AG08396 (cell line): ENCODE data around the gene ZNF195.
"Not testable (repeated sequence)": the region's sequence is repeated elsewhere in the genome, so short reads cannot be mapped to it uniquely, and the experiment has no call there.

Experiments
- DNase-seq: peaks from one replicate; pipeline ENCODE4 v3.0.0; 2012; ENCODE audit warnings: low spot score, mixed read lengths

Gene ZNF195

GRCh38 chr11:3402181-3402860 is 23.4 kb upstream of the ZNF195 start:
- DNase-seq, result not testable (repeated sequence)

GRCh38 chr11:3401052-3401451 is 22.1 kb upstream of the ZNF195 start:
- not testable (repeated sequence) for DNase-seq

DNA sequence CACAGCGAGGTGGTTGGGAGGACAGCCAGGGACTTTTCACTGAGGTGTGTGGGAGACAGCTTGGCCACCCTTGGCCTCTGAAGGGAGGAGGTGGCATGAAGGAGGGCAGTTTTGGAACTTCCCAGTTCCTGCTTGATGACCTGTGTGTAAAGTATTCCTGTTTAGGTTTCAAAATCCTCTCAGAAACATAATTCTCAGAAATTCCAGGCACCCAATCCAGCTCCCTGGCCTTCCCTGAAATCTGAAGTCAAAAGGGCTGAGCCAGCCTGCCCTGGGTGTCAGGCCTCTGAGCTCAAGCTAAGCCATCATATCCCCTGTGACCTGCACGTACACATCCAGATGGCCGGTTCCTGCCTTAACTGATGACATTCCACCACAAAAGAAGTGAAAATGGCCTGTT is 19.6 kb upstream of the ZNF195 start:
- DNase-seq, result not testable (repeated sequence)

GRCh38 chr11:3398106-3398505 is 19.2 kb upstream of the ZNF195 start:
- not testable (repeated sequence) for DNase-seq

DNA sequence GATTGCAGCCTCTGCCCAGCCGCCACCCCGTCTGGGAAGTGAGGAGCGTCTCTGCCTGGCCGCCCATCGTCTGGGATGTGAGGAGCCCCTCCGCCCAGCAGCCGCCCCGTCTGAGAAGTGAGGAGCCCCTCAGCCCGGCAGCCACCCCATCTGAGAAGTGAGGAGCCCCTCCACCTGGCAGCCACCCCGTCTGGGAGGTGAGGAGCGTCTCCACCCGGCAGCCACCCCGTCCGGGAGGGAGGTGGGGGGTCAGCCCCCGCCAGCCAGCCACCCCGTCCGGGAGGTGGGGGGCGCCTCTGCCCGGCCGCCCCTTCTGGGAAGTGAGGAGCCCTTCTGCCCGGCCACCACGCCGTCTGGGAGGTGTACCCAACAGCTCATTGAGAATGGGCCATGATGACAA is 18.3 kb upstream of the ZNF195 start:
- DNase-seq, result not testable (repeated sequence)

DNA sequence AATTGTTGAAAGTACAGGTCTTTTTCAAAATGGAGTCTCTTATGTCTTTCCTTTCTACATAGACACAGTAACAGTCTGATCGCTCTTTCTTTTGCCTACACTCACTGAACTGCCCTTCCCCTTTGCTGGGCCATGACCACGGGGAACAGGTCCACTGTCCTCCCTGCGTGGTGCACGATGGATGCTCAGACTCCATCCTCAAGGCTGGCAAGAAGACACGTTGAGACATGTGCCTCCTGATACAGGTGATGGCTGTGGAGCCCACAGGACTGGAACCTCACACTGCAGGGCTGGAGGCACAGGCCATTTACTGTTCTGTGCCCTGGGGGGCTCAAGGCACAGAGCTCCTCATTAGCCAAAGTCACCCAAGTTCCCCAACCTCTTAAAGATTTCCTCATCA is 16.5 kb upstream of the ZNF195 start:
- not testable (repeated sequence) for DNase-seq

DNA sequence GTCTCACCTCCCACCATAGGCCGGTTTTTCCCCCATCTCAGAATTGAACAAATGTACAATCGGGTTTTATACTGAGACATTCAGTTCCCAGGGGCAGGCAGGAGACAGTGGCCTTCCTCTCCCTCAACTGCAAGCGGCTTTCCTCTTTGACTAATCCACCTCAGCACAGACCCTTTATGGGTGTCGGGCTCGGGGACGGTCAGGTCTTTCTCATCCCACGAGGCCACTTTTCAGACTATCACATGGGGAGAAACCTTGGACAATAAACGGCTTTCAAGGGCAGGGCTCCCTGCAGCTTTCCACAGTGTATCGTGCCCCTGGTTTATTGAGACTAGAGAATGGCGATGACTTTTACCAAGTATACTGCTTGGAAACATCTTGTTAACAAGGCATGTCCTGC is 16.0 kb upstream of the ZNF195 start:
- not testable (repeated sequence) for DNase-seq

DNA sequence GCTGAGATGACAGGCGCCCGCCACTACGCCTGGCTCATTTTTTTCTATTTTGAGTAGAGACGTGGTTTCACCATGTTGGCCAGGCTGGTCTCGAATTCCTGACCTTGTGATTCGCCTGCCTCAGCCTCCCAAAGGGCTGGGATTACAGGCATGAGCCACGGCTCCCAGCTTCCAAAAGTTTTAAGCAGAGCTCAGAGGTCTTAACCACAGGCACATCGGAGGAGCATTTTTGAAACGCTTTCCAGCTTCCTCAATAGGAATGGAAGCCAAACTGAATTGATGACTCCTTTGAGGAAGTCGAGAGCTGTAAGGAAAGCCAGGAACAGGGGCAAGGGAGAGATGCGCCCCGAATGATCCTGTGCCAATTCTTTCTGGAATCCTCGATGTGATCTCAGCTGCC is 14.5 kb upstream of the ZNF195 start:
- not testable (repeated sequence) for DNase-seq

DNA sequence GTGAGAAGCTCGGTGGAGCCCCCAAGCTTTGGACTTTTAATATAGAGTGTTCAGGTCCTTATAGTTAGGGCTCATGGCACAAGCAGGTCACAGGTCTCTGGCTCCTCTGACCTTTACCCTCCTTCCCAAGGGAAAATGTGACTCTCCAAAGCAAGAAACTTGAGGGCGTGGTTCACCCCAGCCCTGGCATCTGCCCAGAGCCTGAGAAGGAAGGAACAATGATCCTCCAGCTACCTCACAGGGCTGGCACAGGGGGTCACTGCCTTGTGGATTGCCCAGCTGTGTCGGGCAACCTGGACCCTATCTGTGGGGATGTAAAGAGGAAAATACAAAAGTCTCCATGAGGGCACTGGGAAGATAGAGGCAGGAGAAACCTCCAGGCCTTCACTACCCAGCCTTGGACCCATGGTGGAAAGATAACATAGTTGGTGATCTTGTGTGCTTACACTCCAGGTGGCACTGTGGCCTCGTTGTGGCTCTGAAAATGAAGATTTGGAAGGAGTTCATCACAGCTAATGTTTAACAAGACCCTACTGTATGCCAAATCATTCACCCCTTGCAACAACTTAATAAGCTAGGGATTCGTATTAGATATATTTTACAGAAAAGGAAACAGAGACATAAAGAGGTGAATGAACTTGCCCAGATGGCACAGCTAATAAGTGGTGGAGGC is 3.8 kb upstream of the ZNF195 start:
- DNase-seq, result no peak

- DNase-seq, result no peak
Observed at GRCh38 chr11:3381794-3382193, 2.8 kb upstream of the ZNF195 start.

DNA sequence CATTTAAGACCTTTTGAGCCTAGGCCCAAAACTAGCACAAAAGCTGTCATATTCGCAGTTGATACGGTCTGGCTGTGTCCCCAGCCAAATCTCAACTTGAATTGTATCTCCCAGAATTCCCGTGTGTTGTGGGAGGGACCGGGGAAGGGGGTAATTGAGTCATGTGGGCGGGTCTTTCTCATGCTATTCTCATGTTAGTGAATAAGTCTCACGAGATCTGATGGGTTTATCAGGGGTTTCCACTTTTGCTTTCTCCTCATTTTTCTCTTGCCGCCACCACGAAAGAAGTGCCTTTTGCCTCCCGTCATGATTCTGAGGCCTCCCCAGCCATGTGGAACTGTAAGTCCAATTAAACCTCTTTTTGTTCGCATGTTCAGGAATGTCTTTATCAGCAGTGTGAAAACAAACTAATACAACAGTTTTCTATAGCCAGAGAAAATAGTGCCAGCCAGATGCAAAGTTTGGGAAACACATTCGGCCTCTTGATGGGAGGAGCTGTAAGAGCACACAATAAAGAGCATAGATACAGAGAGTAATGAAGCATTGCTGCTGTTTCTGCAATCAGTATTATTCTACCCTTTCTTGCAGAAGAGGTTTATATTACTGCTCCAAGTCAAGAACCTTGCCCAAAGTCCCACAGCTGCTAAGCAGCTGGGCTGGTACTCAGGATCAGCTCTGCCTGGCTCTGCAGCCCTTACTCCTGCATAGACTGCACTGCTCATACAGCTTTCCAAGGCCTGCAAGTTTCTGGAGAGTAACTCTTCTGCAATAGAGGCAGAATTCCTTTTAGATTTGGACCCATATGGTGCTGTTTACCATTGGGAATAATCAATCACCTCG is 2.0 kb upstream of the ZNF195 start:
- no peak for DNase-seq

GRCh38 chr11:3375552-3375951 is 3.4 kb downstream of the ZNF195 start:
- DNase-seq, result no peak

GRCh38 chr11:3370311-3370870 is 8.6 kb downstream of the ZNF195 start:
- DNase-seq, result no peak

- DNase-seq, result no peak
Observed at GRCh38 chr11:3369366-3369765, 9.6 kb downstream of the ZNF195 start.

DNA sequence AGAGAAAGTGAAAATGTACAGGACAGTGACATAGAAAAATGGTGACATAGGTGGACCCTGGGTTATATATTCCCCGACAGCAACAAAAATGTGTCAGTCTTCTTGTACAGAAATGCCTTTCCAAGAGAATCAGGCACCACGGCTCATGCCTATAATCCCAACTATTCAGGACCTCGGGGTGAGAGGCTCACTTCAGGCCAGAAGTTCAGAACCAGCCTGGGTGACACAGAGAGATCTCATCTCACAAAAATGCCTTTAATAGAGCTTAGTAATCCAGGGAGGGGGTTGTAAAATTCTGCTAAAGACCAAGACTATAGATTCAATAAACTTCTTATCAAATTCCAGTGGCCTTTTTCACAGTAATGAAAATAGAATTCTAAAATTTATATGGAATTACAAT is 10.7 kb downstream of the ZNF195 start:
- DNase-seq, result no peak

- DNase-seq, result no peak
Observed at GRCh38 chr11:3367221-3367620, 11.7 kb downstream of the ZNF195 start.

DNA sequence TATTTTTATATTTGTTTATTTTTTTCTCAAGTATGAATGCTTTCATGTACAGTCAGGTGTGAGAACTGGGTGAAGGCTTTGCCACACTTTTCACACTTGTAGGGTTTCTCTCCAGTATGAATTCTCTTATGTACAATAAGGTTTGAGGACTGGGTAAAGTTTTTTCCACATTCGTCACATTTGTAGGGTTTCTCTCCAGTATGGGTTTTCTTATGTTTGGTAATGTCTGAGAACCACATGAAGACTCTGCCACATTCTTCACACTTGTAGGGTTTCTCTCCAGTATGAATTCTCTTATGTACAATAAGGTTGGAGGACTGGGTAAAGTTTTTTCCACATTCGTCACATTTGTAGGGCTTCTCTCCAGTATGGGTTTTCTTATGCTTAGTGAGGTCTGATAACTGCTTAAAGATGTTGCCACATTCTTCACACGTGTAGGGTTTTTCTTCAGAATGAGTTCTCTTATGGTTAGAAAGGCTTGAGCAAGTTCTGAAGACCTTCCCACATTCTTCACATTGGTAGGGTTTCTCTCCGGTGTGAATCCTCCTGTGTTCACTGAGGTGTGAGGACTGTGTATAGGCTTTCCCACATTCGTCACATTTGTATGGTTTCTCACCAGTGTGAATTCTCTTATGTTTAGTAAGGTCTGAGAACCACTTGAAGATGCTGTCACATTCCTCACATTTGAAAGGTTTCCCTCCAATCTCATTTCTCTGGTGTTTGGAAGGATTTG is 19.7 kb downstream of the ZNF195 start:
- no peak for DNase-seq

DNA sequence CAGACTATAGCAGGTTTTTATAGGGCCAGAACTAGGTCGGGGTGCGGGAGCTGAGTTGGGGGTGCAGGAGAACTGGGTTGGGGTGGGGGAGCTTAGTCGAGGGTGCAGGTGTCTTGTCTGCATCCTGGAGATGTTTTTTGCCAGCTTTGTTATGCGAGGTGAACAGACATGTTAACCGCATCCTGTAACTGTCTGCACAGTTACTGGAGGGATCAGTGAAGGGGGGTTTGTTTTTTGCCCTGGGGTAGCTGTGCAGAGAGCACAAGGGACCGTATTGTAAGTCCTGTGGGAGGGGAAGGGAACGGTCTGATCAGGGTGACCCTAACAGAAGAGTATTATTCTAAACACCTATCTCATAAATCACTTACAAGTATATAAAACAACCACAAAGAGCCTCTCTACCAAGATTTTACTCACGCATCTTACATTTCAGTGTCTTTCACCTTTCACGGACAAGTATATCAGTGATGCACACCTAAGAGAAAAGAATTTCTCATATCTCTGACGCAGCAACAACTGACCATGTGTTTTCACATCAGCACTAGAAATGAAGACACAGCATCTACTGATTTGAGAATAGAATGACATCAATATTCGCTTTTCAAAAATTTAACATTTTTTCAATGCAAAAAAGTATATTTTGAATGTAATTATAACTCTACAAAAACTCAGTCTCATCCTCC is 20.8 kb downstream of the ZNF195 start:
- DNase-seq, result no peak

- no peak for DNase-seq
Observed at GRCh38 chr11:3357302-3357701, 21.6 kb downstream of the ZNF195 start.

- DNase-seq, result no peak
Observed at GRCh38 chr11:3356858-3357257, 22.1 kb downstream of the ZNF195 start.

- DNase-seq, result no peak
Observed at GRCh38 chr11:3353066-3353465, 25.9 kb downstream of the ZNF195 start.
